Measurements from ENCODE around the gene ZNF600. TPM values are rescaled to one million over a fixed set of nuclear protein-coding genes. Genes with fewer than 3 reads are reported as not detected.
"Not testable (repeated sequence)": the region's sequence is repeated elsewhere in the genome, so short reads cannot be mapped to it uniquely, and the experiment has no call there.

Gene ZNF600
- polyA plus RNA-seq, 1 of the 3 experiments (the other 2 are of a cell fraction): 9.9 TPM

- H3K4me1 ChIP-seq (ENCODE audit: control insufficient read depth in 1 of 2, insufficient read depth in 2 of 2, low read depth in 1 of 2, low read length in 1 of 2): peaks cover 0 to 8% of the 10 kb centered on the region in 2 experiments; a peak in 1 of 4 replicates
- no peak for DNase-seq
- no peak overlapping the region for H3K4me3 ChIP-seq (ENCODE audit: low read depth in 2 of 2, low read length in 1 of 2)
- ChIA-PET POLR2A (no interaction called here), CTCF (no interaction called here)
- TF ChIP-seq FOXM1 (IDR thresholded peaks at IDR 0.05; ENCODE audit: low read depth): no peak
- no peak for TF ChIP-seq RXRA (IDR thresholded peaks at IDR 0.05; ENCODE audit: borderline replicate concordance, low read depth)
- no peaks in the 10 kb centered on the region for H3K79me2 ChIP-seq (ENCODE audit: insufficient read depth)
- H3K4me2 ChIP-seq: no peak overlapping the region
- H3K9ac ChIP-seq: no peak overlapping the region
- WGBS (ENCODE audit: low lambda C conversion rate): 48% methylated on average over 4 of the region's 4 CpGs
- no peaks in the 10 kb centered on the region for H3K36me3 ChIP-seq (replicated peaks in 1 of 2; ENCODE audit: control insufficient read depth in 1 of 2, insufficient read depth in 2 of 2, low read length in 1 of 2)
- no peaks in the 10 kb centered on the region for H3K9me2 ChIP-seq
- no peak overlapping the region for H2AFZ ChIP-seq (ENCODE audit: low read depth)
- H3K27ac ChIP-seq (ENCODE audit: low read depth in 2 of 2, low read length in 1 of 2): no peak overlapping the region
- no peaks in the 10 kb centered on the region for H3K27me3 ChIP-seq (ENCODE audit: insufficient read depth)
- no peaks in the 10 kb centered on the region for H3F3A ChIP-seq (replicated peaks; ENCODE audit: insufficient read depth)
- H4K20me1 ChIP-seq (ENCODE audit: insufficient read depth): no peaks in the 10 kb centered on the region
- H3K9me3 ChIP-seq: no peaks in the 10 kb centered on the region
Observed at GRCh38 chr19:52749780-52750179, 36.8 kb downstream of the ZNF600 start.

DNA sequence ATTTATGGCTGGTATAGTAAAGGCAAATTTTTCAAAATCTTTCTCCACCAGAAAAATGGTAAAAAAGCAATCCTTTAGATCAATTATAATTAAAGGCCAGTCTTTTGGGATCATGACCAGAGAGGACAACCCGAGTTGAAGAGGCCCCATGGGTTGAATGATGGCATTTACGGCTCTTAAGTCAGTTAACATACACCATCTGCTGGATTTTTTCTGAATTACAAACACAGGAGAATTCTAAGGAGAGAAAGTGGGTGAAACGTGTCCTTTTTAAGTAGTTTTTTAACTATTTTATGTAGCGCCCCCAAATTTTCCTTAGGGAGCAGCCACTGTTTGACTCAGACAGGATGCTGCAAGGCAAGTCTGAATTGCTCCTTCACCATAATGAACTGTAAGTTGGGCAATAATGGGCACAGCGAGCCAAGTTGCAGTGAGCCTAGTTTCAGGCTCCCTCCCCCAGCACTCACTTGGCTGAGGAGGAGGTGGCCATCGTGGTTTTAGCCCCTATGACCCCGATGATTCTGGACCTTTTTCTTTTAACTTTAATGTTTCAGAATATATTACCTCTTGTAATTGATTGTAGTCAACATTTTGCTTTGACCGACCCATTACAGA lies 38.1 kb downstream of the ZNF600 start:
- Histone ChIP-seq H3K9me3 (no peaks in the 10 kb centered on the region), H3K27ac (ENCODE audit: low read depth in 2 of 2, low read length in 1 of 2) (no peak overlapping the region), H3K9ac (no peak overlapping the region), H3K4me2 (no peak overlapping the region), H2AFZ (ENCODE audit: low read depth) (no peak overlapping the region), H3K4me3 (ENCODE audit: low read depth in 2 of 2, low read length in 1 of 2) (no peak overlapping the region), H3K27me3 (ENCODE audit: insufficient read depth) (no peaks in the 10 kb centered on the region), H3K79me2 (ENCODE audit: insufficient read depth) (no peaks in the 10 kb centered on the region), H3K9me2 (no peaks in the 10 kb centered on the region), H3F3A (replicated peaks; ENCODE audit: insufficient read depth) (no peaks in the 10 kb centered on the region), H3K36me3 (replicated peaks in 1 of 2; ENCODE audit: control insufficient read depth in 1 of 2, insufficient read depth in 2 of 2, low read length in 1 of 2) (no peaks in the 10 kb centered on the region), H4K20me1 (ENCODE audit: insufficient read depth) (no peaks in the 10 kb centered on the region), H3K4me1 (ENCODE audit: control insufficient read depth in 1 of 2, insufficient read depth in 2 of 2, low read depth in 1 of 2, low read length in 1 of 2) (peaks cover 0 to 8% of the 10 kb centered on the region in 2 experiments; a peak in 1 of 4 replicates)
- WGBS (ENCODE audit: low lambda C conversion rate): 28% methylated on average over 8 of the region's 8 CpGs
- ChIA-PET POLR2A (no interaction called here), CTCF (no interaction called here)
- TF ChIP-seq FOXJ3 (CRISPR knock-in tag; IDR thresholded peaks at IDR 0.05): no peak
- TF ChIP-seq SMC3 (IDR thresholded peaks at IDR 0.05; ENCODE audit: low read depth, low read length): 0 out of 2 replicates have a peak, but pooled peaks have one; percentile 11
- no peak for TF ChIP-seq REST (IDR thresholded peaks at IDR 0.05; ENCODE audit: low read depth, low read length)
- TF ChIP-seq FOXM1 (IDR thresholded peaks at IDR 0.05; ENCODE audit: low read depth): no peak
- no peak for TF ChIP-seq GABPA (IDR thresholded peaks at IDR 0.05; ENCODE audit: low read depth)
- TF ChIP-seq RFX5 (IDR thresholded peaks at IDR 0.05; ENCODE audit: low read length): no peak
- TF ChIP-seq RCOR1 (IDR thresholded peaks at IDR 0.05; ENCODE audit: low read length): no peak
- TF ChIP-seq, protein P1, sequence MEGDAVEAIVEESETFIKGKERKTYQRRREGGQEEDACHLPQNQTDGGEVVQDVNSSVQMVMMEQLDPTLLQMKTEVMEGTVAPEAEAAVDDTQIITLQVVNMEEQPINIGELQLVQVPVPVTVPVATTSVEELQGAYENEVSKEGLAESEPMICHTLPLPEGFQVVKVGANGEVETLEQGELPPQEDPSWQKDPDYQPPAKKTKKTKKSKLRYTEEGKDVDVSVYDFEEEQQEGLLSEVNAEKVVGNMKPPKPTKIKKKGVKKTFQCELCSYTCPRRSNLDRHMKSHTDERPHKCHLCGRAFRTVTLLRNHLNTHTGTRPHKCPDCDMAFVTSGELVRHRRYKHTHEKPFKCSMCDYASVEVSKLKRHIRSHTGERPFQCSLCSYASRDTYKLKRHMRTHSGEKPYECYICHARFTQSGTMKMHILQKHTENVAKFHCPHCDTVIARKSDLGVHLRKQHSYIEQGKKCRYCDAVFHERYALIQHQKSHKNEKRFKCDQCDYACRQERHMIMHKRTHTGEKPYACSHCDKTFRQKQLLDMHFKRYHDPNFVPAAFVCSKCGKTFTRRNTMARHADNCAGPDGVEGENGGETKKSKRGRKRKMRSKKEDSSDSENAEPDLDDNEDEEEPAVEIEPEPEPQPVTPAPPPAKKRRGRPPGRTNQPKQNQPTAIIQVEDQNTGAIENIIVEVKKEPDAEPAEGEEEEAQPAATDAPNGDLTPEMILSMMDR (IDR thresholded peaks at IDR 0.05): peak; percentile 39
- TF ChIP-seq, protein P2, sequence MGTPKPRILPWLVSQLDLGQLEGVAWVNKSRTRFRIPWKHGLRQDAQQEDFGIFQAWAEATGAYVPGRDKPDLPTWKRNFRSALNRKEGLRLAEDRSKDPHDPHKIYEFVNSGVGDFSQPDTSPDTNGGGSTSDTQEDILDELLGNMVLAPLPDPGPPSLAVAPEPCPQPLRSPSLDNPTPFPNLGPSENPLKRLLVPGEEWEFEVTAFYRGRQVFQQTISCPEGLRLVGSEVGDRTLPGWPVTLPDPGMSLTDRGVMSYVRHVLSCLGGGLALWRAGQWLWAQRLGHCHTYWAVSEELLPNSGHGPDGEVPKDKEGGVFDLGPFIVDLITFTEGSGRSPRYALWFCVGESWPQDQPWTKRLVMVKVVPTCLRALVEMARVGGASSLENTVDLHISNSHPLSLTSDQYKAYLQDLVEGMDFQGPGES (IDR thresholded peaks at IDR 0.05; ENCODE audit: low read depth, low read length): no peak
- no peak for TF ChIP-seq JUND (IDR thresholded peaks at IDR 0.05)
- peak; percentile 53 for TF ChIP-seq RAD21 (IDR thresholded peaks at IDR 0.05; ENCODE audit: low read length)
- TF ChIP-seq EP300 (IDR thresholded peaks at IDR 0.05; ENCODE audit: borderline replicate concordance in 1 of 2, low read depth in 1 of 2, low read length in 1 of 2): no peak
- peak; percentile 35 for DNase-seq

DNA sequence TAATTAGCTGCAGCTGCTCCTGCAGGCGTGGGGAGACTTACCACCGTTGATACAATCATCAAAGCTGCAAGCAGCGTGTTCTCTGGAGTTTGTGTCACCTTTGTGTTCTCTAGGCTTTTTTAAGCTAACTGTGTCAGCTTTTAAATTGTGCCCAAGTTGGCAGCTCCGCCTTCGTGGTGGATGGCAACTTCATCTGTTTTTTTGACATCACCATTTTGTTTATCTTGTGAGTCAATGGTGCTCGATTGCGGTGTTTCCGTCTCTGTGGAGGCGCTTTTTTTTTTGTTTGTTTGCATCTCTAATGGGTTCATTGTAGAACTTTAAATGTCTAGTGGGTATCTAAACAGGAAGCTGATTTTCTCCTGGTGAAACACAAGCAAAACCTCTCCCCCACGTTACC lies 40.7 kb downstream of the ZNF600 start:
- not testable (repeated sequence) for DNase-seq

More for the DNA sequence above, 40.7 kb downstream of the ZNF600 start:
- H3K27ac ChIP-seq (ENCODE audit: low read depth in 2 of 2, low read length in 1 of 2); H4K20me1 ChIP-seq (ENCODE audit: insufficient read depth); H3K36me3 ChIP-seq (replicated peaks in 1 of 2; ENCODE audit: control insufficient read depth in 1 of 2, insufficient read depth in 2 of 2, low read length in 1 of 2); H3K4me2 ChIP-seq; H3K9me2 ChIP-seq; POLR2A ChIA-PET; H2AFZ ChIP-seq (ENCODE audit: low read depth); H3K79me2 ChIP-seq (ENCODE audit: insufficient read depth); H3K4me3 ChIP-seq (ENCODE audit: low read depth in 2 of 2, low read length in 1 of 2); H3K9me3 ChIP-seq; H3K4me1 ChIP-seq (ENCODE audit: control insufficient read depth in 1 of 2, insufficient read depth in 2 of 2, low read depth in 1 of 2, low read length in 1 of 2); H3K9ac ChIP-seq; H3F3A ChIP-seq (replicated peaks; ENCODE audit: insufficient read depth); H3K27me3 ChIP-seq (ENCODE audit: insufficient read depth): not testable (repeated sequence)
- WGBS (ENCODE audit: low lambda C conversion rate): 41% methylated on average over 10 of the region's 10 CpGs
- CTCF ChIA-PET: interaction anchor here (1.6 kb wide), 1 partner anchor 18 kb away, joined by 3 read pairs; no protein-coding TSS in a partner anchor

Data from SK-N-SH (cell line).